H1 (cell line): ENCODE measurements around the gene ZNF581. TPM values are rescaled to one million over a fixed set of nuclear protein-coding genes. Genes with fewer than 3 reads are reported as not detected.

Source experiments
- CTCF ChIA-PET: fragments of 300-600 bp; sonication (Branson Sonifier 250); formaldehyde crosslinking; loops from one replicate; lab custom pipeline; 2021; ENCODE audit not compliant: partially characterized antibody; lab: Charles Lee
- POLR2A ChIA-PET: fragments of 300-600 bp; sonication (Branson Sonifier 250); formaldehyde crosslinking; loops from one replicate; lab custom pipeline; 2021; ENCODE audit warnings: inconsistent platforms; ENCODE audit not compliant: partially characterized antibody; lab: Charles Lee
- DNase-seq, 2 experiments: peaks; one replicate each; pipeline versions ENCODE4 v3.0.0 to v3.0.0-alpha.2; 2010 to 2022; ENCODE audit warnings: low spot score in 2 of 2, low read depth in 1 of 2, mixed read lengths in 1 of 2
- FAIRE-seq: peaks from 2 replicates; lab custom pipeline; 2011; peaks lifted over from hg19 to GRCh38; lab: Jason Lieb, UNC
- H2AFZ ChIP-seq: 2 replicates; pipeline ENCODE4 v1.8.1; 2012; ENCODE audit warnings: low read length, inconsistent platforms
- H2AK5ac ChIP-seq: 2 replicates; pipeline ENCODE4 v1.6.1; 2013; ENCODE audit warnings: low read depth, low read length
- H2BK120ac ChIP-seq: replicated peaks from 2 replicates; pipeline ENCODE3; 2013; ENCODE audit warnings: low read depth, low read length, inconsistent platforms
- H2BK12ac ChIP-seq: 2 replicates; pipeline ENCODE4 v1.6.1; 2013; ENCODE audit warnings: low read depth, low read length
- H2BK15ac ChIP-seq: 2 replicates; pipeline ENCODE4 v1.6.1; 2013; ENCODE audit warnings: low read length
- H2BK20ac ChIP-seq: 2 replicates; pipeline ENCODE4 v1.6.1; 2013; ENCODE audit warnings: low read length
- H2BK5ac ChIP-seq: 2 replicates; pipeline ENCODE4 v1.6.1; 2013; ENCODE audit warnings: low read depth, low read length
- H3K14ac ChIP-seq: 2 replicates; pipeline ENCODE4 v1.6.1; 2013; ENCODE audit warnings: inconsistent platforms; ENCODE audit not compliant: insufficient read length
- H3K18ac ChIP-seq: 2 replicates; pipeline ENCODE4 v1.6.1; 2013; ENCODE audit warnings: low read length; ENCODE audit errors: extremely low read depth
- H3K23ac ChIP-seq: 2 replicates; pipeline ENCODE4 v1.6.1; 2013; ENCODE audit warnings: inconsistent platforms; ENCODE audit not compliant: insufficient read length
- H3K23me2 ChIP-seq: 2 replicates; pipeline ENCODE4 v1.6.1; 2013; ENCODE audit warnings: low read depth, low read length
- H3K27ac ChIP-seq: 2 replicates; pipeline ENCODE4 v1.6.1; 2011; ENCODE audit warnings: low read depth, low read length, inconsistent platforms
- H3K27me3 ChIP-seq, 4 experiments: replicated peaks in 1 of 4; 1 replicate in 1 of 4; 2 replicates in 3 of 4; pipeline versions ENCODE4 v1.6.1 to v1.8.1; 2011 to 2013; ENCODE audit warnings: low read length in 3 of 4, mild to moderate bottlenecking in 3 of 4, inconsistent platforms in 2 of 4, mixed read lengths in 2 of 4, moderate library complexity in 1 of 4; ENCODE audit not compliant: control insufficient read depth in 3 of 4, insufficient read depth in 3 of 4; ENCODE audit errors: extremely low read depth in 1 of 4
- H3K36me3 ChIP-seq, 4 experiments: 2 replicates each; pipeline versions ENCODE4 v1.6.1 to v1.8.1; 2011 to 2013; ENCODE audit warnings: mild to moderate bottlenecking in 4 of 4, low read length in 3 of 4, moderate library complexity in 2 of 4, control low read depth in 1 of 4, inconsistent platforms in 1 of 4; ENCODE audit not compliant: insufficient read depth in 4 of 4, control insufficient read depth in 2 of 4
- H3K4ac ChIP-seq: replicated peaks from 2 replicates; pipeline ENCODE3; 2013; ENCODE audit warnings: low read length, low read depth, mixed read lengths, inconsistent platforms; ENCODE audit not compliant: insufficient read length
- H3K4me1 ChIP-seq, 4 experiments: replicated peaks in 1 of 4; 1 replicate in 1 of 4; 2 replicates in 3 of 4; pipeline versions ENCODE4 v1.6.1 to v1.8.1; 2011 to 2013; ENCODE audit warnings: low read length in 3 of 4, inconsistent platforms in 2 of 4, mixed read lengths in 1 of 4; ENCODE audit not compliant: insufficient read depth in 4 of 4, control insufficient read depth in 3 of 4
- H3K4me2 ChIP-seq, 2 experiments: 2 replicates each; pipeline versions ENCODE4 v1.6.1 to v1.8.1; 2011 to 2013; ENCODE audit warnings: low read depth in 2 of 2, low read length in 2 of 2, control low read depth in 1 of 2, inconsistent platforms in 1 of 2, mild to moderate bottlenecking in 1 of 2; ENCODE audit not compliant: insufficient read depth in 1 of 2
- H3K4me3 ChIP-seq, 4 experiments: fragments of 200-600, 300-600 bp in 1 of 4; sonication (generic), shearing (Covaris generic), sonication (Bioruptor Twin) in 1 of 4; 2 replicates each; pipeline versions ENCODE4 v1.5.1 to v1.8.1; 2011 to 2016; ENCODE audit warnings: low read length in 4 of 4, low read depth in 3 of 4, control low read depth in 2 of 4, inconsistent platforms in 2 of 4, mild to moderate bottlenecking in 2 of 4, mixed read lengths in 1 of 4, moderate library complexity in 1 of 4; ENCODE audit not compliant: insufficient read depth in 2 of 4; ENCODE audit errors: extremely low read depth in 1 of 4
- H3K56ac ChIP-seq: replicated peaks from 2 replicates; pipeline ENCODE3; 2013; ENCODE audit warnings: low read depth, mild to moderate bottlenecking, mixed read lengths, low read length, inconsistent platforms; ENCODE audit not compliant: insufficient read length
- H3K79me1 ChIP-seq: 2 replicates; pipeline ENCODE4 v1.6.1; 2013; ENCODE audit warnings: low read depth, low read length, control low read depth
- H3K79me2 ChIP-seq, 2 experiments: 2 replicates each; pipeline versions ENCODE4 v1.6.1 to v1.8.1; 2012 to 2013; ENCODE audit warnings: low read length in 2 of 2, mild to moderate bottlenecking in 2 of 2, inconsistent platforms in 1 of 2; ENCODE audit not compliant: insufficient read depth in 2 of 2, control insufficient read depth in 1 of 2
- H3K9ac ChIP-seq, 4 experiments: replicated peaks in 1 of 4; 1 replicate in 1 of 4; 2 replicates in 3 of 4; pipeline versions ENCODE4 v1.6.1 to v1.8.1; 2011 to 2013; ENCODE audit warnings: low read depth in 3 of 4, low read length in 3 of 4, control low read depth in 2 of 4, mild to moderate bottlenecking in 2 of 4, moderate library complexity in 2 of 4, inconsistent platforms in 1 of 4; ENCODE audit errors: extremely low read depth in 1 of 4
- H3K9me3 ChIP-seq, 2 experiments: 2 replicates each; pipeline versions ENCODE4 v1.6.1 to v1.8.1; 2012 to 2013; ENCODE audit warnings: mild to moderate bottlenecking in 2 of 2, moderate library complexity in 2 of 2, control low read depth in 1 of 2, inconsistent platforms in 1 of 2, low read depth in 1 of 2, low read length in 1 of 2, mixed read lengths in 1 of 2; ENCODE audit not compliant: insufficient read depth in 2 of 2
- H4K20me1 ChIP-seq, 2 experiments: replicated peaks in 1 of 2; 2 replicates each; pipeline versions ENCODE3 to v1.8.1; 2011 to 2013; ENCODE audit warnings: inconsistent platforms in 2 of 2, low read length in 2 of 2, mild to moderate bottlenecking in 1 of 2; ENCODE audit not compliant: insufficient read depth in 2 of 2, control insufficient read depth in 1 of 2
- H4K5ac ChIP-seq: 2 replicates; pipeline ENCODE4 v1.6.1; 2013; ENCODE audit warnings: low read length, low read depth, mixed read lengths, inconsistent platforms; ENCODE audit not compliant: insufficient read length
- H4K8ac ChIP-seq: 2 replicates; pipeline ENCODE4 v1.8.0; 2013; ENCODE audit warnings: mild to moderate bottlenecking, moderate library complexity, low read length, inconsistent platforms; ENCODE audit not compliant: insufficient read depth; ENCODE audit errors: extremely low read depth
- H4K91ac ChIP-seq: replicated peaks from 2 replicates; pipeline ENCODE3; 2013; ENCODE audit warnings: low read length, mixed read lengths, inconsistent platforms; ENCODE audit not compliant: insufficient read length
- ASH2L ChIP-seq: fragments of 200-600, 300-600 bp; sonication (generic); IDR thresholded peaks from one replicate; pipeline ENCODE4 v1.7.1; 2017; ENCODE audit warnings: low read length
- E2F6 ChIP-seq: IDR thresholded peaks from 2 replicates; pipeline ENCODE4 v1.6.1; 2012; ENCODE audit warnings: inconsistent platforms
- EGR1 ChIP-seq: IDR thresholded peaks from 2 replicates; pipeline ENCODE4 v1.6.1; 2011; ENCODE audit warnings: low read depth, low read length, borderline replicate concordance
- HDAC2 ChIP-seq, 2 experiments: fragments of 300-600 bp in 1 of 2; sonication (generic) in 1 of 2; IDR thresholded peaks; 2 replicates each; pipeline ENCODE4 v1.6.1; 2011 to 2012; ENCODE audit warnings: low read depth in 2 of 2, low read length in 2 of 2, mild to moderate bottlenecking in 2 of 2, moderate library complexity in 2 of 2, borderline replicate concordance in 1 of 2, inconsistent platforms in 1 of 2
- HDAC6 ChIP-seq: IDR thresholded peaks from one replicate; pipeline ENCODE4 v1.7.1; 2012; ENCODE audit warnings: low read depth, mild to moderate bottlenecking, inconsistent platforms, low read length, moderate library complexity
- JUND ChIP-seq: IDR thresholded peaks from 2 replicates; pipeline ENCODE4 v1.6.1; 2011; ENCODE audit warnings: mild to moderate bottlenecking, improper control_type of control experiment, low read length
- NANOG ChIP-seq: IDR thresholded peaks from 2 replicates; pipeline ENCODE4 v1.6.1; 2011; ENCODE audit warnings: low read length, low read depth, mild to moderate bottlenecking, inconsistent platforms; ENCODE audit not compliant: insufficient read depth, poor library complexity, severe bottlenecking
- RBBP5 ChIP-seq: IDR thresholded peaks from 2 replicates; pipeline ENCODE4 v1.7.1; 2012; ENCODE audit warnings: low read depth, mild to moderate bottlenecking, inconsistent platforms, low read length, moderate library complexity, borderline replicate concordance
- SP1 ChIP-seq: IDR thresholded peaks from 2 replicates; pipeline ENCODE4 v1.6.1; 2011; ENCODE audit warnings: low read depth, low read length
- TBP ChIP-seq: IDR thresholded peaks from 2 replicates; pipeline ENCODE4 v1.6.1; 2011; ENCODE audit warnings: low read depth, low read length, improper control_type of control experiment
- TEAD4 ChIP-seq: IDR thresholded peaks from 2 replicates; pipeline ENCODE4 v1.6.1; 2012; ENCODE audit warnings: low read depth, low read length, inconsistent platforms, mixed read lengths
- ZNF274 ChIP-seq: IDR thresholded peaks from 2 replicates; pipeline ENCODE4 v1.7.0; 2012; ENCODE audit warnings: low read length, borderline replicate concordance; ENCODE audit errors: extremely low read depth
- WGBS, 2 experiments: shearing (Covaris generic) in 1 of 2; methylation state at CpG; one replicate each; pipeline versions ENCODE4 v1.1.6 to v1.1.7; 2013 to 2015; ENCODE audit warnings: low lambda C conversion rate in 2 of 2, mixed read lengths in 2 of 2, inconsistent platforms in 1 of 2, low coverage in 1 of 2, missing lambda C conversion rate in 1 of 2; ENCODE audit not compliant: insufficient replicate concordance in 2 of 2, insufficient coverage in 1 of 2, insufficient read length in 1 of 2; ENCODE audit errors: extremely low coverage in 1 of 2, missing lambda C conversion rate in 1 of 2; 5-methylcytosine and 5-hydroxymethylcytosine counted together
- polyA plus RNA-seq, 7 experiments: library from polyadenylated mRNA; depleted of rRNA in 3 of 7; stranded (reverse) in 5 of 7; unstranded in 2 of 7; fragments of >200 nt in 5 of 7; fragments of 200-250 nt in 2 of 7; gene quantifications; 1 replicate in 5 of 7; 2 replicates in 1 of 7; 4 replicates in 1 of 7; pipeline versions ENCODE4 v1.2.1 to v1.2.3, GENCODE V29; 2011 to 2013; ENCODE audit warnings: missing spikeins in 2 of 7, mixed read lengths in 2 of 7
- total RNA-seq: library from RNA; stranded (reverse); fragmentation: NEBNext Ultra II Directional; extraction: Animal tissue kit (Norgen Biotek cat#: 25700); gene quantifications from 2 replicates; pipeline ENCODE4 v1.2.1, GENCODE V29; 2021

ZNF581 gene
- total and polyA plus RNA-seq, 2 of the 8 experiments (the other 6 are each of a cell fraction or from before 2014, with no cell fraction given) = 73.0 to 76.1 TPM

- H4K91ac ChIP-seq = no peak overlapping the region
- no peaks in the 10 kb centered on the region for H3K9me3 ChIP-seq
- peaks cover 37 to 43% of the 10 kb centered on the region in 2 experiments for H4K20me1 ChIP-seq
- no peaks in the 10 kb centered on the region for H3K27me3 ChIP-seq
- CTCF ChIA-PET = interaction anchor here (0.6 to 1.9 kb wide), 2 partner anchors 11 to 408 kb away, joined by 3 to 9 read pairs; no protein-coding TSS in a partner anchor
- peaks cover 11% of the 10 kb centered on the region for H3K23me2 ChIP-seq
- H3K4me1 ChIP-seq = peaks cover 3 to 16% (median 10%) of the 10 kb centered on the region in 4 experiments; a peak in 6 of 7 replicates
- no peak overlapping the region for H2BK12ac ChIP-seq
- H3K27ac ChIP-seq = no peak overlapping the region
- DNase-seq = no peak
- H3K79me1 ChIP-seq = peaks cover 10% of the 10 kb centered on the region; the same call in 1 of the 2 replicates
- H3K36me3 ChIP-seq = peaks cover 27 to 48% (median 40%) of the 10 kb centered on the region in 4 experiments
- no peak for FAIRE-seq
- H3K18ac ChIP-seq = no peak overlapping the region
- H3K4me3 ChIP-seq = no peak overlapping the region
- WGBS, 2 experiments = 93% methylated on average over 6 of the region's 9 CpGs; no CpG with 5 or more reads in 1 of the 2 experiments
- H3K79me2 ChIP-seq = peaks cover 48 to 87% of the 10 kb centered on the region in 2 experiments
- no peak overlapping the region for H3K4ac ChIP-seq
- POLR2A ChIA-PET = interaction anchor here (0.8 to 5.8 kb wide), 2 partner anchors 9 to 12 kb away, joined by 4 to 75 read pairs; partner anchors contain the start of gene CCDC106
- H2AK5ac ChIP-seq = no peak overlapping the region
- H3K23ac ChIP-seq = no peak overlapping the region
- H2AFZ ChIP-seq = no peak overlapping the region
- H3K14ac ChIP-seq = no peak overlapping the region
- H4K5ac ChIP-seq = no peak overlapping the region
- H2BK20ac ChIP-seq = no peak overlapping the region
- H3K4me2 ChIP-seq = no peak overlapping the region
- no peak overlapping the region for H3K9ac ChIP-seq
- H2BK5ac ChIP-seq = no peak overlapping the region
- TF ChIP-seq TEAD4 (no peak), RBBP5 (no peak), HDAC6 (no peak), TBP (no peak), JUND (no peak), EGR1 (no peak), ZNF274 (no peak), ASH2L (no peak), E2F6 (no peak), HDAC2 (IDR thresholded peaks at IDR 0.05; ENCODE audit: borderline replicate concordance in 1 of 2, low read depth in 2 of 2, low read length in 2 of 2) (no peak), NANOG (no peak), SP1 (no peak)
- TF ChIP-seq, all 59 proteins: peak for 0
- H3K56ac ChIP-seq = no peak overlapping the region
- H2BK15ac ChIP-seq = no peak overlapping the region
- H4K8ac ChIP-seq = no peak overlapping the region
- H2BK120ac ChIP-seq = no peak overlapping the region
These were observed 16.4 kb downstream of the ZNF581 start for GRCh38 chr19:55659822-55660221.
